K562 (cell line): ENCODE data around the gene ALCAM. TPM values are rescaled to one million over a fixed set of nuclear protein-coding genes. Genes with fewer than 3 reads are reported as not detected.
"Not testable (repeated sequence)": the region's sequence is repeated elsewhere in the genome, so short reads cannot be mapped to it uniquely, and the experiment has no call there.

Source experiments
- ATAC-seq: fragments of 200-7000 bp; cut with Tn5 transposase; 3 replicates; pipeline ENCODE4 v1.9.1; 2020; ENCODE audit warnings: moderate library complexity
- BruUV-seq: library from RNA; stranded (reverse); fragments of 400-500 nt; replicated peaks from 2 replicates; lab custom pipeline; 2021; lab: Mats Ljungman, UMichigan
- CTCF ChIA-PET: fragments of 300-600 bp; formaldehyde crosslinking; extraction: SDS; loops from one replicate; lab custom pipeline; 2021; ENCODE audit warnings: low intra/inter-chr PET ratio; lab: Yijun Ruan, JAX
- POLR2A ChIA-PET: fragments of 300-600, 350-650 bp; sonication (Branson Sonifier 250); formaldehyde crosslinking; extraction: SDS; loops from one replicate; lab custom pipeline; 2021; ENCODE audit warnings: antibody characterized with exemption, inconsistent platforms; lab: Yijun Ruan, JAX
- DNase-seq, 4 experiments: peaks; one replicate each; pipeline versions ENCODE4 v3.0.0 to v3.0.0-alpha.2; 2011 to 2018; ENCODE audit warnings: low spot score in 3 of 4, mixed read lengths in 3 of 4; ENCODE audit errors: extremely low read depth in 1 of 4
- FAIRE-seq: peaks from 2 replicates; lab custom pipeline; 2011; peaks lifted over from hg19 to GRCh38; lab: Jason Lieb, UNC
- H2AFZ ChIP-seq: 2 replicates; pipeline ENCODE4 v1.6.0; 2011; ENCODE audit warnings: low read depth, low read length, control low read depth, inconsistent platforms
- H3K27ac ChIP-seq: fragments of 200-600 bp; 3 replicates; pipeline ENCODE4 v1.8.0; 2011; ENCODE audit warnings: low read depth, mild to moderate bottlenecking, control low read depth, inconsistent platforms, low read length, moderate library complexity, mixed read lengths; ENCODE audit errors: extremely low read depth
- H3K27me3 ChIP-seq, 2 experiments: fragments of 300-600 bp in 1 of 2; 2 replicates in 1 of 2; 3 replicates in 1 of 2; pipeline versions ENCODE4 v1.6.0 to v1.8.0; 2011; ENCODE audit warnings: inconsistent platforms in 2 of 2, low read length in 2 of 2, mild to moderate bottlenecking in 1 of 2, mixed read lengths in 1 of 2, moderate library complexity in 1 of 2; ENCODE audit not compliant: control insufficient read depth in 2 of 2, insufficient read depth in 2 of 2
- H3K36me3 ChIP-seq: fragments of 300-600 bp; 3 replicates; pipeline ENCODE4 v1.8.0; 2011; ENCODE audit warnings: mild to moderate bottlenecking, low read length, inconsistent platforms; ENCODE audit not compliant: control insufficient read depth, insufficient read depth
- H3K4me1 ChIP-seq, 2 experiments: fragments of 200-600 bp in 1 of 2; replicated peaks in 1 of 2; 2 replicates in 1 of 2; 3 replicates in 1 of 2; pipeline versions ENCODE4 v1.5.1 to v1.8.0; 2011; ENCODE audit warnings: inconsistent platforms in 2 of 2, low read length in 2 of 2, mild to moderate bottlenecking in 1 of 2, mixed read lengths in 1 of 2, moderate library complexity in 1 of 2; ENCODE audit not compliant: control insufficient read depth in 2 of 2, insufficient read depth in 2 of 2
- H3K4me2 ChIP-seq: 2 replicates; pipeline ENCODE4 v1.6.1; 2011; ENCODE audit warnings: low read length, control low read depth, inconsistent platforms, mixed read lengths; ENCODE audit not compliant: insufficient read depth
- H3K4me3 ChIP-seq: fragments of 200-600 bp; sonication (generic), shearing (Covaris generic); 2 replicates; pipeline ENCODE4 v1.5.1; 2016; ENCODE audit warnings: control low read depth, inconsistent platforms
- H3K79me2 ChIP-seq: fragments of 200-600 bp; 3 replicates; pipeline ENCODE4 v1.8.0; 2011; ENCODE audit warnings: low read length, inconsistent platforms; ENCODE audit not compliant: control insufficient read depth, insufficient read depth
- H3K9ac ChIP-seq, 2 experiments: 2 replicates each; pipeline versions ENCODE4 v1.6.0 to v1.6.1; 2011; ENCODE audit warnings: low read depth in 2 of 2, low read length in 2 of 2, control low read depth in 1 of 2, inconsistent platforms in 1 of 2, mild to moderate bottlenecking in 1 of 2, mixed read lengths in 1 of 2; ENCODE audit not compliant: insufficient read depth in 1 of 2
- H3K9me1 ChIP-seq: one replicate; pipeline ENCODE4 v1.6.0; 2011; ENCODE audit warnings: inconsistent platforms, mild to moderate bottlenecking, low read length, moderate library complexity; ENCODE audit not compliant: control insufficient read depth, insufficient read depth
- H3K9me3 ChIP-seq: replicated peaks from 2 replicates; pipeline ENCODE4 v1.5.1; 2011; ENCODE audit warnings: low read depth, low read length, inconsistent platforms; ENCODE audit not compliant: control insufficient read depth, insufficient read depth
- H4K20me1 ChIP-seq: replicated peaks from 2 replicates; pipeline ENCODE4 v1.6.1; 2011; ENCODE audit warnings: low read length, inconsistent platforms, mixed read lengths; ENCODE audit not compliant: control insufficient read depth, insufficient read depth
- ARHGAP35 ChIP-seq: fragments of 450-650 bp; IDR thresholded peaks from 2 replicates; pipeline ENCODE4 v1.6.1; 2018; ENCODE audit not compliant: partially characterized antibody
- BMI1 ChIP-seq: fragments of 150-350 bp; IDR thresholded peaks from 2 replicates; pipeline ENCODE4 v1.6.1; 2014; ENCODE audit warnings: low read length
- CBX1 ChIP-seq: sonication (generic); IDR thresholded peaks from 2 replicates; pipeline ENCODE4 v1.6.1; 2016; ENCODE audit warnings: antibody characterized with exemption, low read depth, mild to moderate bottlenecking
- HDAC8 ChIP-seq: fragments of 450-650 bp; IDR thresholded peaks from 2 replicates; pipeline ENCODE4 v1.6.1; 2016; ENCODE audit warnings: mild to moderate bottlenecking, missing genetic modification characterization, moderate library complexity, missing compliant biosample characterization
- SIN3B ChIP-seq: fragments of 450-650 bp; IDR thresholded peaks from 2 replicates; pipeline ENCODE4 v1.6.1; 2017; ENCODE audit warnings: low read depth, mild to moderate bottlenecking, moderate library complexity
- ZC3H11A ChIP-seq: IDR thresholded peaks from 2 replicates; pipeline ENCODE4 v1.6.1; 2012; ENCODE audit warnings: low read depth, low read length, improper control_type of control experiment
- ZNF780A ChIP-seq: fragments of 250-450 bp; sonication (Bioruptor Pico); IDR thresholded peaks from 2 replicates; pipeline ENCODE4 v1.5.0; 2021; ENCODE audit warnings: mild to moderate bottlenecking
- WGBS: fragments of 100-300 bp; shearing (Covaris generic); methylation state at CpG from one replicate; pipeline ENCODE4 v1.1.6; 2016; ENCODE audit warnings: low coverage, mixed read lengths; ENCODE audit not compliant: insufficient coverage; ENCODE audit errors: missing lambda C conversion rate; 5-methylcytosine and 5-hydroxymethylcytosine counted together
- in situ Hi-C: fragments of 300-500 bp; cut with MboI; formaldehyde crosslinking; loops from 4 replicates; pipeline ENCODE4 v1.15.0; 2018; ENCODE audit warnings: inconsistent platforms, mixed read lengths
- intact Hi-C: fragments of 100-400 bp; cut with micrococcal nuclease; formaldehyde crosslinking; loops from 2 replicates; pipeline ENCODE4 v1.14.2; 2022
- polyA plus RNA-seq, 8 experiments: library from polyadenylated mRNA; depleted of rRNA in 4 of 8; stranded (reverse) in 5 of 8; unstranded in 3 of 8; fragments of >200 nt; fragmentation: Nextera tagmentation in 2 of 8; fragmentation: Illumina TruSeq in 1 of 8; extraction: Ambion mirVana in 2 of 8; extraction: Trizol in 1 of 8; gene quantifications; 2 replicates each; pipeline versions ENCODE4 v1.2.1 to v1.2.3, GENCODE V29; 2011 to 2014; ENCODE audit warnings: inconsistent platforms in 1 of 8, missing spikeins in 1 of 8
- total RNA-seq, 7 experiments: library from RNA; depleted of rRNA in 6 of 7; stranded (reverse); fragments of >200 nt in 6 of 7; fragmentation: Illumina TruSeq in 2 of 7; extraction: Trizol in 2 of 7; gene quantifications; 2 replicates each; pipeline versions ENCODE4 v1.2.1 to v1.2.3, GENCODE V29; 2011 to 2021; ENCODE audit warnings: low replicate concordance in 1 of 7
- TF ChIP-seq, protein P1 (sequence below): sonication (generic); formaldehyde crosslinking; IDR thresholded peaks from 2 replicates; pipeline ENCODE4 v1.8.1; 2023; ENCODE audit warnings: mild to moderate bottlenecking, missing genetic modification reagents, moderate library complexity
- TF ChIP-seq, protein P2 (sequence below): fragments of 250-450 bp; sonication (Bioruptor Pico); IDR thresholded peaks from 2 replicates; pipeline ENCODE4 v1.5.0; 2021; ENCODE audit warnings: mild to moderate bottlenecking, moderate library complexity

Gene ALCAM
- total and polyA plus RNA-seq, 9 of the 15 experiments (the other 6 are each of a cell fraction or from before 2014, with no cell fraction given) = 0.03 to 0.98 (median 0.14) TPM; not detected in 1

DNA sequence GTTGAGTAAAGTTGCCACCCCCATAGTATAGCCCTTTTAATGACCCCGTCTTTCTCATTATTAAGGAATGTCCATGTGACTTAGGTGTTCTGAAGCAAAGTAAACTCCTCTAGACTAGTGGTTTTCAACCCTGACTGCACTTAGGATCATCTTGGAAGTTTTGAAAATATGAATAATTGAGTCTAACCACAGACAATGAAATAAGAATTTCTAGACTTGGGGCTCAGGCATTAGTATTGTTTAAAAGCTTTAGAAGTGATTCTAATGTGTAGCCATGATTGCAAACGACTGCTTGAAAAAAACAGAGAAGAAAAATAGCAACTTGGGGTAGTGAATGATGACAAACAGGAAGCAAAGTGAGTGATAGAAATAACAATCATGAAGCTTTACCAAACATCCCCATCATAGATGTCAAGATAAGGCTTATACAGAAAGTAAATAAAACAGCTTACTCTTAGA, 35.0 kb downstream of the ALCAM start (continued):
- TF ChIP-seq, protein P1, sequence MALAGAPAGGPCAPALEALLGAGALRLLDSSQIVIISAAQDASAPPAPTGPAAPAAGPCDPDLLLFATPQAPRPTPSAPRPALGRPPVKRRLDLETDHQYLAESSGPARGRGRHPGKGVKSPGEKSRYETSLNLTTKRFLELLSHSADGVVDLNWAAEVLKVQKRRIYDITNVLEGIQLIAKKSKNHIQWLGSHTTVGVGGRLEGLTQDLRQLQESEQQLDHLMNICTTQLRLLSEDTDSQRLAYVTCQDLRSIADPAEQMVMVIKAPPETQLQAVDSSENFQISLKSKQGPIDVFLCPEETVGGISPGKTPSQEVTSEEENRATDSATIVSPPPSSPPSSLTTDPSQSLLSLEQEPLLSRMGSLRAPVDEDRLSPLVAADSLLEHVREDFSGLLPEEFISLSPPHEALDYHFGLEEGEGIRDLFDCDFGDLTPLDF (CRISPR knock-in tag) = no peak
- no peak for TF ChIP-seq ARHGAP35
- TF ChIP-seq, all 486 proteins: peak for 0

DNA sequence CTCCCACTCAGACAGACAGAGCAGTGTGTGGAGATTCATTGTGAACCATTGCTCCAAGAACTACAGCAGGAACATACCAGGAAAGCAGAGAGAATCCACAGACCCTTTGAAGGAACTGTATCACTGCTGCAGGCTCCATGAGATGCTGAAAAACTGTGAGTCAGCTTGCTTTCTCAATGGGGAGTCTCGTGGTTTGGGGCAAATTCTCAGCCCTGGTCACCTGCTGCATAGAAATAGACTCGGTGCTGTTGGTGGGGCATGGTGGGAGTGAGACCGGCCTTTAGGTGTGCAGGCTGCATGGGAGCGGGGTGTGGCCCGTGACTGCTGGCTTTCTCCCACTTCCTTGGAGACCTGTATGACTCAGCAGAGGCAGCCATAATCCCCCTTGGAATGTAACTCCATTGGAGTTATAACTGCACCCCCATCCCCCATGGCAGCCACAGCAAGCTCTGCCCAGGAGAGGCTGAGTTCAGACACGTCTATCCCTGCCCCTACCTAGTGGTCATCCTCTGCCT, 35.6 kb downstream of the ALCAM start:
- Histone ChIP-seq H3K4me2 (no peak overlapping the region), H3K27ac (no peak overlapping the region), H2AFZ (no peak overlapping the region), H3K9me1 (no peaks in the 10 kb centered on the region), H3K36me3 (no peaks in the 10 kb centered on the region), H3K4me1 (no peaks in the 10 kb centered on the region), H4K20me1 (no peaks in the 10 kb centered on the region), H3K79me2 (no peaks in the 10 kb centered on the region), H3K9ac (no peak overlapping the region), H3K9me3 (no peaks in the 10 kb centered on the region), H3K27me3 (no peaks in the 10 kb centered on the region)
- POLR2A ChIA-PET = no interaction called here
- DNase-seq = no peak
- no peak for ATAC-seq
- intact Hi-C loops = no loop called here
- 0% methylated on average over 3 of the region's 6 CpGs for WGBS
- CTCF ChIA-PET = no interaction called here
- TF ChIP-seq CBX1 (no peak), ZNF780A (CRISPR knock-in tag) (no peak), HDAC8 (tag) (no peak), ZC3H11A (no peak), BMI1 (no peak), SIN3B (no peak)
- TF ChIP-seq, protein P2, sequence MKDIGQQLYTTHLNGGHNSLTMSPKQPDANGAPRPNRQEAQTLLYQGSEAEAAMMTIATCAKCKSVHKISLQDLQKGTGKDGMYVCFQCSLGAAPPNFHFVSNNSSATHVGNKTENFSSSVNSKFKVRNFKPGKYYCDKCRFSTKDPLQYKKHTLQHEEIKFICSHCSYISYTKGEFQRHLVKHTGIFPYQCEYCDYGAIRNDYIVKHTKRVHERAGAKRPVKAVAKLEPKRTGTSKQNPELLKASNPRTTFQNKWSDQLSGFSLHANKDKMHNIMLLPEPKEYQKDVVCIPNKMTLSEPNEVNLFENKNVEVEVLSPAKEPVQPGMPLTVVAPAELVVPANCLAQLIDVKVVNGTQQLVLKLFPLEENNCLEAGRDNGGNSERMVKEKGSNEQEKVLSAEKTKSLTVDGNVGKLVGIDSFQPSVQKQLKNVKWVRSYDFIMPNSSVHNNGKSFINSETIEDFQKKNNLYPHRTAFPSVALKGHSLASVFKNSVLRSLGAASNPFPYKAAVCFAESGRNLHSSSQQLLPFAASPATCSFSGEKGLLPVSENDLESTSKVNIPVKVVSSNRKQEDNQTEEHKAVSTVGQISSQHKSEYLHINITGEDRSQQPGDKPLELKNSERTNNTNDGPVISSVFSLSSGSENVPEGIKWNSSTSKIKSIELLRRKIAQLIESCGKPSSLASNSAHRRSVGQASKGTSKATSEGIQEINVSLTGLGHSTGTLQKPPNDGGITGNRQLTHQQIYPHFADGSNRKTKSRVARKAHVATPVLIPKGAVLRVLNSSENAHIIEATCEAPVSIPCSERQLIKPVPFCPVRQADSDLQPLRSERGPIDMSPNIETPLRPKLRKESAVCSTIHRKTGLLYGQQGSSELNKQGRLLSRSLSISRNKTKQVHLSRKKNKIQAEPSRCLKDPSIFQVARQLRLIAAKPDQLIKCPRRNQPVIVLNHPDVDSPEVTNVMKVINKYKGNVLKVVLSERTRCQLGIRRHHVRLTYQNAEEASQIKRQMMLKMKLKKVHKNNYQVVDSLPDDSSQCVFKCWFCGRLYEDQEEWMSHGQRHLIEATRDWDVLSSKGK (CRISPR knock-in tag) = no peak
- TF ChIP-seq, all 486 proteins: peak for 0
- no TSS peak for BruUV-seq
- FAIRE-seq = no peak
- no peak overlapping the region for H3K4me3 ChIP-seq
- in situ Hi-C loops = no loop called here

DNA sequence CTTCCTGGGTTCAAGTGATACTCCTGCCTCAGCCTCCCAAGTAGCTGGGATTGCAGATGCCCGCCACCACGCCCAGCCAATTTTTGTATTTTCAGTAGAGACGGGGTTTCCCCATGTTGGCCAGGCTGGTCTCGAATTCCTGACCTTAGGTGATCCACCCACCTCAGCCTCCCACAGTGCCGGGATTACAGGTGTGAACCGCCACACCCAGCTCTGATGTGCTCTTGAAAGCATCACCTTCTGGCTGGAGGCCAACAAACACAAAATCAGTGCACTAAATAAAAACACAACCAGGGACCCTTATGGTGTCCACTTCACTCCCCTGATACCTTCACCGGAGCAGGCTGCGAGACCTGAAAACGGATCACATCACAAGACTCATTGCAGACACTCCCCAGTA, 36.3 kb downstream of the ALCAM start:
- H3K36me3 ChIP-seq, H3K9ac ChIP-seq, POLR2A ChIA-PET, in situ Hi-C loops, DNase-seq, H3K27me3 ChIP-seq, H3K9me3 ChIP-seq, H3K9me1 ChIP-seq, H4K20me1 ChIP-seq, intact Hi-C loops, H3K4me1 ChIP-seq, H2AFZ ChIP-seq, H3K79me2 ChIP-seq, BruUV-seq, ATAC-seq, H3K4me3 ChIP-seq, CTCF ChIA-PET, H3K27ac ChIP-seq, FAIRE-seq, H3K4me2 ChIP-seq: not testable (repeated sequence)
- WGBS = 0% methylated on average over 5 of the region's 9 CpGs
